WTC11 (cell line): ENCODE data around the gene SYT1. TPM values are rescaled to one million over a fixed set of nuclear protein-coding genes. Genes with fewer than 3 reads are reported as not detected.

ENCODE experiments used
- ATAC-seq: fragments of 200-7000 bp; cut with Tn5 transposase; 2 replicates; pipeline ENCODE4 v1.10.0; 2021; ENCODE audit warnings: mild to moderate bottlenecking, moderate library complexity
- Bru-seq: library from RNA; stranded (reverse); fragments of 400-500 nt; gene quantifications from one replicate; lab custom pipeline; 2021; lab: Mats Ljungman, UMichigan
- CTCF ChIA-PET: fragments of 300-600 bp; sonication (Branson Sonifier 250); formaldehyde crosslinking; loops from one replicate; lab custom pipeline; 2021; ENCODE audit warnings: antibody characterized with exemption; lab: Charles Lee
- POLR2A ChIA-PET: fragments of 350-600 bp; sonication (Branson Sonifier 250); formaldehyde crosslinking; loops from one replicate; lab custom pipeline; 2021; ENCODE audit warnings: antibody characterized with exemption; lab: Charles Lee
- DNase-seq: peaks from one replicate; pipeline ENCODE4 v3.0.0; 2021; ENCODE audit warnings: low spot score
- H3K27ac Mint-ChIP-seq: 2 replicates; pipeline ENCODE4 v1.8.0; 2021; ENCODE audit warnings: mixed read lengths
- H3K27me3 Mint-ChIP-seq: 2 replicates; pipeline ENCODE4 v1.8.0; 2021; ENCODE audit warnings: low read depth, mild to moderate bottlenecking, moderate library complexity, mixed read lengths
- H3K36me3 Mint-ChIP-seq: 2 replicates; pipeline ENCODE4 v1.8.0; 2021; ENCODE audit warnings: mixed read lengths
- H3K4me1 Mint-ChIP-seq: 2 replicates; pipeline ENCODE4 v1.8.0; 2022; ENCODE audit warnings: mixed read lengths
- H3K4me3 Mint-ChIP-seq: 2 replicates; pipeline ENCODE4 v1.8.0; 2021; ENCODE audit warnings: mild to moderate bottlenecking, moderate library complexity, mixed read lengths
- H3K9me3 Mint-ChIP-seq: 2 replicates; pipeline ENCODE4 v1.8.0; 2021; ENCODE audit warnings: mixed read lengths
- ATF1 ChIP-seq: sonication (generic); formaldehyde crosslinking; IDR thresholded peaks from 2 replicates; pipeline ENCODE4 v1.8.1; 2023; ENCODE audit warnings: mild to moderate bottlenecking, moderate library complexity, missing genetic modification reagents
- ESRRA ChIP-seq: sonication (generic); formaldehyde crosslinking; IDR thresholded peaks from 2 replicates; pipeline ENCODE4 v1.8.1; 2022; ENCODE audit warnings: mild to moderate bottlenecking, missing genetic modification reagents, borderline replicate concordance
- FOXJ3 ChIP-seq: sonication (generic); formaldehyde crosslinking; IDR thresholded peaks from 2 replicates; pipeline ENCODE4 v1.9.0; 2021; ENCODE audit warnings: missing genetic modification reagents, mild to moderate bottlenecking, borderline replicate concordance
- FOXK1 ChIP-seq: sonication (generic); formaldehyde crosslinking; IDR thresholded peaks from 2 replicates; pipeline ENCODE4 v1.8.0; 2022; ENCODE audit warnings: mild to moderate bottlenecking, moderate library complexity, missing genetic modification reagents
- IRF2 ChIP-seq: sonication (generic); formaldehyde crosslinking; IDR thresholded peaks from 2 replicates; pipeline ENCODE4 v1.8.0; 2022; ENCODE audit warnings: low read depth, missing genetic modification reagents, borderline replicate concordance
- NFYB ChIP-seq: sonication (generic); formaldehyde crosslinking; conservative IDR thresholded peaks from 2 replicates; pipeline ENCODE4 v1.8.0; 2022; ENCODE audit warnings: low read depth, missing genetic modification reagents
- RORB ChIP-seq: fragments of 250-450 bp; sonication (Bioruptor Pico); IDR thresholded peaks from 2 replicates; pipeline ENCODE4 v1.9.0; 2021; ENCODE audit warnings: mild to moderate bottlenecking
- TP53 ChIP-seq: sonication (generic); formaldehyde crosslinking; IDR thresholded peaks from 2 replicates; pipeline ENCODE4 v1.8.1; 2023; ENCODE audit warnings: mild to moderate bottlenecking, missing genetic modification reagents
- ZBTB21 ChIP-seq: sonication (generic); formaldehyde crosslinking; IDR thresholded peaks from 2 replicates; pipeline ENCODE4 v1.8.1; 2023; ENCODE audit warnings: mild to moderate bottlenecking, missing genetic modification reagents, borderline replicate concordance
- ZNF121 ChIP-seq: sonication (generic); formaldehyde crosslinking; IDR thresholded peaks from 2 replicates; pipeline ENCODE4 v1.8.0; 2023; ENCODE audit warnings: missing genetic modification reagents
- ZNF232 ChIP-seq: sonication (generic); formaldehyde crosslinking; IDR thresholded peaks from 2 replicates; pipeline ENCODE4 v1.8.0; 2022; ENCODE audit warnings: mild to moderate bottlenecking, missing genetic modification reagents
- ZNF317 ChIP-seq: sonication (generic); formaldehyde crosslinking; IDR thresholded peaks from 2 replicates; pipeline ENCODE4 v1.8.1; 2023; ENCODE audit warnings: low read depth, mild to moderate bottlenecking, moderate library complexity, missing genetic modification reagents, borderline replicate concordance
- long read RNA-seq, 3 experiments: library from RNA in 1 of 3; library from capped mRNA in 1 of 3; library from polyadenylated mRNA in 1 of 3; unstranded in 2 of 3; stranded (forward) in 1 of 3; transcript quantifications; one replicate each; pipeline ENCODE4 v2.0.0, GENCODE V29; 2021
- total RNA-seq: library from RNA; stranded (reverse); gene quantifications from 3 replicates; pipeline ENCODE4 v1.2.3, GENCODE V29; 2021
- TF ChIP-seq, protein P1 (sequence below): fragments of 250-450 bp; sonication (Bioruptor Pico); IDR thresholded peaks from 2 replicates; pipeline ENCODE4 v1.9.0; 2021; ENCODE audit warnings: mild to moderate bottlenecking
- TF ChIP-seq, protein P2 (sequence below): sonication (generic); formaldehyde crosslinking; IDR thresholded peaks from 2 replicates; pipeline ENCODE4 v1.8.1; 2023; ENCODE audit warnings: mild to moderate bottlenecking, missing genetic modification reagents, borderline replicate concordance
- TF ChIP-seq, protein P3 (sequence below): sonication (generic); formaldehyde crosslinking; IDR thresholded peaks from 2 replicates; pipeline ENCODE4 v1.8.0; 2023; ENCODE audit warnings: missing genetic modification reagents
- TF ChIP-seq, protein P4 (sequence below): sonication (generic); formaldehyde crosslinking; IDR thresholded peaks from 2 replicates; pipeline ENCODE4 v1.8.1; 2022; ENCODE audit warnings: mild to moderate bottlenecking, missing genetic modification reagents, moderate library complexity, borderline replicate concordance
- TF ChIP-seq, protein P5 (sequence below): sonication (generic); formaldehyde crosslinking; IDR thresholded peaks from 2 replicates; pipeline ENCODE4 v1.8.0; 2022; ENCODE audit warnings: mild to moderate bottlenecking, missing genetic modification reagents
- TF ChIP-seq, protein P6 (sequence below): sonication (generic); formaldehyde crosslinking; IDR thresholded peaks from 2 replicates; pipeline ENCODE4 v1.8.1; 2022; ENCODE audit warnings: low read depth, missing genetic modification reagents, borderline replicate concordance
- TF ChIP-seq, protein P7 (sequence below): sonication (generic); formaldehyde crosslinking; IDR thresholded peaks from 2 replicates; pipeline ENCODE4 v1.8.0; 2023; ENCODE audit warnings: mild to moderate bottlenecking, missing genetic modification reagents

The SYT1 gene
- 34.7 to 45.2 TPM (median 36.0 TPM) in 3 replicates for total RNA-seq
- Bru-seq, nascent RNA, result percentile 93 among the genes with signal in this experiment
- long read RNA-seq, experiment 1, full-length matches to known transcripts, result 76 of 185 reads
- long read RNA-seq, experiment 1, partial matches to known transcripts, result 15 of 185 reads
- long read RNA-seq, experiment 1, other reads (novel, unspliced or antisense), result 94 of 185 reads
- long read RNA-seq, experiment 2, full-length matches to known transcripts, result 14 of 56 reads
- long read RNA-seq, experiment 2, partial matches to known transcripts, result 35 of 56 reads
- long read RNA-seq, experiment 2, other reads (novel, unspliced or antisense), result 7 of 56 reads
- long read RNA-seq, experiment 3, full-length matches to known transcripts, result 3 of 34 reads
- long read RNA-seq, experiment 3, partial matches to known transcripts, result 9 of 34 reads
- long read RNA-seq, experiment 3, other reads (novel, unspliced or antisense), result 22 of 34 reads

DNA sequence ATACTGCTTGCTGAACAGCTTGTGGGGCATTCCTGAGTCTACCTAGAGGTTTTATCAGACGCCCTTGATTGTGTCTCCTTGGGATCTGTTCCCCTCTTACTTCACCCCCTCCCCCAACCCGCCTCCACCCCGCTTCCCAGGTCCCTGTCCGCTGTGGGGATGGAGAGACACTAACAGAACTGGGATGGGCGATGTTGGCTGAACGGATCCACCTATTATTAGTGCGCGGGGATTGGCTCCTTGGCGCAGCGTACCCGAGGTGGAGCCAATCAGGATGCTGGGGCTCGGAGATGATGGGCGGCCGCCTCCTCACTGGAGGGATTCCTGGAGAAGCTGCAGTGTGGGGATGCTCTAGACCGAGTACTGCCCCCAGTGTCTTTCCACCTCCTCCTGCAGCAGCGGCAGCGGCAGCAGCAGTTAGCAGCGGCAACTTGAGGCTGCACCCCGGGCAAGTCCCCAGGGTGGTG lies at the start of gene SYT1:
SYT1 (plus strand) TSS at position 372 of the 467 bp plus-strand sequence.
- ChIA-PET POLR2A (interaction anchor here (0.7 to 1.8 kb wide), 9 partner anchors 10 to 70 kb away, joined by 3 to 10 read pairs (median 4); no protein-coding TSS in a partner anchor), CTCF (interaction anchor here (0.5 to 1.7 kb wide), 6 partner anchors 10 to 302 kb away, joined by 3 to 6 read pairs (median 4); no protein-coding TSS in a partner anchor)
- DNase-seq, result peak; percentile 89
- H3K9me3 Mint-ChIP-seq, result peaks cover 3% of the 10 kb centered on the region; the same call in 1 of the 2 replicates
- no peaks in the 10 kb centered on the region for H3K36me3 Mint-ChIP-seq
- peak; percentile 89 for ATAC-seq
- H3K4me1 Mint-ChIP-seq, result peaks cover 48% of the 10 kb centered on the region
- no peak for TF ChIP-seq FOXJ3
- peak; percentile 93 for TF ChIP-seq NFYB (CRISPR knock-in tag)
- no peak for TF ChIP-seq RORB
- 0 out of 2 replicates have a peak, but pooled peaks have one; percentile 13 for TF ChIP-seq ZBTB21 (CRISPR knock-in tag)
- H3K27me3 Mint-ChIP-seq, result no peaks in the 10 kb centered on the region
- H3K27ac Mint-ChIP-seq, result peak within 1 kb of the TSS; percentile 99
- H3K4me3 Mint-ChIP-seq, result peak within 1 kb of the TSS; percentile 96

DNA sequence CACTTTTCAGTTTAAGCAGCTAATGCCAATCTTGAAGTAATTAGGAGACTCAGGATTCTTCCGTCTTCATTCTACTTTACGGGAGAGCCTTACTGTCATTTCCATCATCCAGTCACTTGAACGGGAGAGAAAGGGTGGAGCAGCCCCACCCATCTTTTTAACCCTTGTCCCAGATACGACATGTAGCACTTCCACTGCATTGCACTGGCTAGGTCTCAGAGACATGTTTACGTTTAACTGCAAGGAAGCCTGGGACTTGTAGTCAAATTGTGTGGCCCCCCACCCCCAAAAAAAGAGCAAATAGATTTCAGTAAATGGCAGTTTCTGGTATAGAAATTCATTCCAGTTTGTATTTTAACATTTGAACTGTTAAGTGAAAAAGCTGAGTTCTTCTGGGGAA lies 46.1 kb upstream of the SYT1 start:
- CTCF ChIA-PET, result no interaction called here
- DNase-seq (no peak), ATAC-seq (peak; percentile 94)
- H3K36me3 Mint-ChIP-seq, result no peaks in the 10 kb centered on the region
- H3K27me3 Mint-ChIP-seq, result no peaks in the 10 kb centered on the region
- H3K4me1 Mint-ChIP-seq, result peaks cover 5% of the 10 kb centered on the region; the same call in 1 of the 2 replicates
- peaks cover 11% of the 10 kb centered on the region for H3K9me3 Mint-ChIP-seq
- POLR2A ChIA-PET, result no interaction called here
- TF ChIP-seq ZNF232 (CRISPR knock-in tag) (no peak), FOXK1 (CRISPR knock-in tag) (peak; percentile 74; the same call in 1 of the 2 replicates)
- H3K4me3 Mint-ChIP-seq, result peak overlapping the region; percentile 6; the same call in 1 of the 2 replicates
- no peak overlapping the region for H3K27ac Mint-ChIP-seq

DNA sequence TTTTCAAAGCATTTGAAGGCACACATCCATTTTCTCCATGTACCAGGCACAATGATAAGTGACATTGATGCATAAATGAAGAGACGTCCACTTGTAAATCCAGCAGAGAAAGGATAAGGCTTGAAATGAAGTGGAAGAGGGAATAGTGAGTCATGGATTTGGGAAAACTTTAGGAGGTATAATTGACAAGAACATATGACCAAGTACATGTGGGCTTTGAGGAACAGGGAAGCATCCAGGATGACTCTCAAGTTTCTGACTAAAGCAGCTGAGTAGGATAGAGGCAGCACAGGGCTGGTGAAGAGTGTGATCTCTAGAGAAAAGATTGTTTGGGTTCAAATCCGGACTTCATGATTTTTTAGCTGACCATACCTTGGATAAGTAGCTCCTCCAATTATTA lies 43.6 kb upstream of the SYT1 start:
- Mint-ChIP-seq H3K36me3 (no peaks in the 10 kb centered on the region), H3K4me1 (peaks cover 9% of the 10 kb centered on the region), H3K27me3 (no peaks in the 10 kb centered on the region), H3K27ac (0 out of 2 replicates have a peak overlapping the region, but pooled peaks have one; percentile 14), H3K4me3 (no peak overlapping the region), H3K9me3 (0 out of 2 replicates have a peak, but pooled peaks cover 3% of the 10 kb centered on the region)
- DNase-seq (no peak), ATAC-seq (no peak)
- ChIA-PET POLR2A (no interaction called here), CTCF (no interaction called here)
- TF ChIP-seq, protein P1, sequence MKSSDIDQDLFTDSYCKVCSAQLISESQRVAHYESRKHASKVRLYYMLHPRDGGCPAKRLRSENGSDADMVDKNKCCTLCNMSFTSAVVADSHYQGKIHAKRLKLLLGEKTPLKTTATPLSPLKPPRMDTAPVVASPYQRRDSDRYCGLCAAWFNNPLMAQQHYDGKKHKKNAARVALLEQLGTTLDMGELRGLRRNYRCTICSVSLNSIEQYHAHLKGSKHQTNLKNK, result no peak
- no peak for TF ChIP-seq ATF1
- TF ChIP-seq, protein P2, sequence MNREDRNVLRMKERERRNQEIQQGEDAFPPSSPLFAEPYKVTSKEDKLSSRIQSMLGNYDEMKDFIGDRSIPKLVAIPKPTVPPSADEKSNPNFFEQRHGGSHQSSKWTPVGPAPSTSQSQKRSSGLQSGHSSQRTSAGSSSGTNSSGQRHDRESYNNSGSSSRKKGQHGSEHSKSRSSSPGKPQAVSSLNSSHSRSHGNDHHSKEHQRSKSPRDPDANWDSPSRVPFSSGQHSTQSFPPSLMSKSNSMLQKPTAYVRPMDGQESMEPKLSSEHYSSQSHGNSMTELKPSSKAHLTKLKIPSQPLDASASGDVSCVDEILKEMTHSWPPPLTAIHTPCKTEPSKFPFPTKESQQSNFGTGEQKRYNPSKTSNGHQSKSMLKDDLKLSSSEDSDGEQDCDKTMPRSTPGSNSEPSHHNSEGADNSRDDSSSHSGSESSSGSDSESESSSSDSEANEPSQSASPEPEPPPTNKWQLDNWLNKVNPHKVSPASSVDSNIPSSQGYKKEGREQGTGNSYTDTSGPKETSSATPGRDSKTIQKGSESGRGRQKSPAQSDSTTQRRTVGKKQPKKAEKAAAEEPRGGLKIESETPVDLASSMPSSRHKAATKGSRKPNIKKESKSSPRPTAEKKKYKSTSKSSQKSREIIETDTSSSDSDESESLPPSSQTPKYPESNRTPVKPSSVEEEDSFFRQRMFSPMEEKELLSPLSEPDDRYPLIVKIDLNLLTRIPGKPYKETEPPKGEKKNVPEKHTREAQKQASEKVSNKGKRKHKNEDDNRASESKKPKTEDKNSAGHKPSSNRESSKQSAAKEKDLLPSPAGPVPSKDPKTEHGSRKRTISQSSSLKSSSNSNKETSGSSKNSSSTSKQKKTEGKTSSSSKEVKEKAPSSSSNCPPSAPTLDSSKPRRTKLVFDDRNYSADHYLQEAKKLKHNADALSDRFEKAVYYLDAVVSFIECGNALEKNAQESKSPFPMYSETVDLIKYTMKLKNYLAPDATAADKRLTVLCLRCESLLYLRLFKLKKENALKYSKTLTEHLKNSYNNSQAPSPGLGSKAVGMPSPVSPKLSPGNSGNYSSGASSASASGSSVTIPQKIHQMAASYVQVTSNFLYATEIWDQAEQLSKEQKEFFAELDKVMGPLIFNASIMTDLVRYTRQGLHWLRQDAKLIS (CRISPR knock-in tag), result no peak
- no peak for TF ChIP-seq IRF2
- TF ChIP-seq ZNF121 (CRISPR knock-in tag), result no peak
- TF ChIP-seq, protein P3, sequence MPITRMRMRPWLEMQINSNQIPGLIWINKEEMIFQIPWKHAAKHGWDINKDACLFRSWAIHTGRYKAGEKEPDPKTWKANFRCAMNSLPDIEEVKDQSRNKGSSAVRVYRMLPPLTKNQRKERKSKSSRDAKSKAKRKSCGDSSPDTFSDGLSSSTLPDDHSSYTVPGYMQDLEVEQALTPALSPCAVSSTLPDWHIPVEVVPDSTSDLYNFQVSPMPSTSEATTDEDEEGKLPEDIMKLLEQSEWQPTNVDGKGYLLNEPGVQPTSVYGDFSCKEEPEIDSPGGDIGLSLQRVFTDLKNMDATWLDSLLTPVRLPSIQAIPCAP (CRISPR knock-in tag), result no peak
- TF ChIP-seq, protein P4, sequence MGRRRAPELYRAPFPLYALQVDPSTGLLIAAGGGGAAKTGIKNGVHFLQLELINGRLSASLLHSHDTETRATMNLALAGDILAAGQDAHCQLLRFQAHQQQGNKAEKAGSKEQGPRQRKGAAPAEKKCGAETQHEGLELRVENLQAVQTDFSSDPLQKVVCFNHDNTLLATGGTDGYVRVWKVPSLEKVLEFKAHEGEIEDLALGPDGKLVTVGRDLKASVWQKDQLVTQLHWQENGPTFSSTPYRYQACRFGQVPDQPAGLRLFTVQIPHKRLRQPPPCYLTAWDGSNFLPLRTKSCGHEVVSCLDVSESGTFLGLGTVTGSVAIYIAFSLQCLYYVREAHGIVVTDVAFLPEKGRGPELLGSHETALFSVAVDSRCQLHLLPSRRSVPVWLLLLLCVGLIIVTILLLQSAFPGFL (CRISPR knock-in tag), result no peak
- TF ChIP-seq, protein P5, sequence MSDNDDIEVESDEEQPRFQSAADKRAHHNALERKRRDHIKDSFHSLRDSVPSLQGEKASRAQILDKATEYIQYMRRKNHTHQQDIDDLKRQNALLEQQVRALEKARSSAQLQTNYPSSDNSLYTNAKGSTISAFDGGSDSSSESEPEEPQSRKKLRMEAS, result no peak
- no peak for TF ChIP-seq ZNF317 (CRISPR knock-in tag)
- no peak for TF ChIP-seq ESRRA (CRISPR knock-in tag)
- TF ChIP-seq, protein P6, sequence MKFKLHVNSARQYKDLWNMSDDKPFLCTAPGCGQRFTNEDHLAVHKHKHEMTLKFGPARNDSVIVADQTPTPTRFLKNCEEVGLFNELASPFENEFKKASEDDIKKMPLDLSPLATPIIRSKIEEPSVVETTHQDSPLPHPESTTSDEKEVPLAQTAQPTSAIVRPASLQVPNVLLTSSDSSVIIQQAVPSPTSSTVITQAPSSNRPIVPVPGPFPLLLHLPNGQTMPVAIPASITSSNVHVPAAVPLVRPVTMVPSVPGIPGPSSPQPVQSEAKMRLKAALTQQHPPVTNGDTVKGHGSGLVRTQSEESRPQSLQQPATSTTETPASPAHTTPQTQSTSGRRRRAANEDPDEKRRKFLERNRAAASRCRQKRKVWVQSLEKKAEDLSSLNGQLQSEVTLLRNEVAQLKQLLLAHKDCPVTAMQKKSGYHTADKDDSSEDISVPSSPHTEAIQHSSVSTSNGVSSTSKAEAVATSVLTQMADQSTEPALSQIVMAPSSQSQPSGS (CRISPR knock-in tag), result no peak
- TF ChIP-seq, protein P7, sequence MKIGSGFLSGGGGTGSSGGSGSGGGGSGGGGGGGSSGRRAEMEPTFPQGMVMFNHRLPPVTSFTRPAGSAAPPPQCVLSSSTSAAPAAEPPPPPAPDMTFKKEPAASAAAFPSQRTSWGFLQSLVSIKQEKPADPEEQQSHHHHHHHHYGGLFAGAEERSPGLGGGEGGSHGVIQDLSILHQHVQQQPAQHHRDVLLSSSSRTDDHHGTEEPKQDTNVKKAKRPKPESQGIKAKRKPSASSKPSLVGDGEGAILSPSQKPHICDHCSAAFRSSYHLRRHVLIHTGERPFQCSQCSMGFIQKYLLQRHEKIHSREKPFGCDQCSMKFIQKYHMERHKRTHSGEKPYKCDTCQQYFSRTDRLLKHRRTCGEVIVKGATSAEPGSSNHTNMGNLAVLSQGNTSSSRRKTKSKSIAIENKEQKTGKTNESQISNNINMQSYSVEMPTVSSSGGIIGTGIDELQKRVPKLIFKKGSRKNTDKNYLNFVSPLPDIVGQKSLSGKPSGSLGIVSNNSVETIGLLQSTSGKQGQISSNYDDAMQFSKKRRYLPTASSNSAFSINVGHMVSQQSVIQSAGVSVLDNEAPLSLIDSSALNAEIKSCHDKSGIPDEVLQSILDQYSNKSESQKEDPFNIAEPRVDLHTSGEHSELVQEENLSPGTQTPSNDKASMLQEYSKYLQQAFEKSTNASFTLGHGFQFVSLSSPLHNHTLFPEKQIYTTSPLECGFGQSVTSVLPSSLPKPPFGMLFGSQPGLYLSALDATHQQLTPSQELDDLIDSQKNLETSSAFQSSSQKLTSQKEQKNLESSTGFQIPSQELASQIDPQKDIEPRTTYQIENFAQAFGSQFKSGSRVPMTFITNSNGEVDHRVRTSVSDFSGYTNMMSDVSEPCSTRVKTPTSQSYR (CRISPR knock-in tag), result no peak
- TF ChIP-seq TP53 (CRISPR knock-in tag), result no peak
